ENCODE results near the gene DPY19L1.
"Not testable (repeated sequence)": the region's sequence is repeated elsewhere in the genome, so short reads cannot be mapped to it uniquely, and the experiment has no call there.

The DPY19L1 gene

DNA sequence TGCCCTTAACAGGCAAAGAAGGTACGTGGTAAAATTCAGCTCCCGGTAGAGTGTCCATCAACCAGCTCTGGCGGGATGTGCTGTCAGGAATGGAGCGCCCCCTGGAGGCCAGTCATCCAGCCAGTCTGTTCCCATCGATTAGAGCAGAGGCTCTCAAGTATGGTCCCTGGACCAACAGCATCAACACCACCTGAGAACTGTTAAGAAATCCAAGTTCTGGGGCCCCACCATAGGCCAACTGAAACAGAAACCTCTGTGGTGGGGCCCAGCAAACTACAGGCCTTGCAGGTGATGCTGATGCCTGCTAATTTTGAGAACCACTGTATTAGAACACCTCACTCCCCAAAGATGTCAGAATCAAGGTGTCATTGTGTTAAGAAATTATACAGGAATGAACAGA, 109.2 kb downstream of the DPY19L1 start:
- DNase-seq: peak in 49 of 56 donors; percentile 0 to 86 (median 51)

DNA sequence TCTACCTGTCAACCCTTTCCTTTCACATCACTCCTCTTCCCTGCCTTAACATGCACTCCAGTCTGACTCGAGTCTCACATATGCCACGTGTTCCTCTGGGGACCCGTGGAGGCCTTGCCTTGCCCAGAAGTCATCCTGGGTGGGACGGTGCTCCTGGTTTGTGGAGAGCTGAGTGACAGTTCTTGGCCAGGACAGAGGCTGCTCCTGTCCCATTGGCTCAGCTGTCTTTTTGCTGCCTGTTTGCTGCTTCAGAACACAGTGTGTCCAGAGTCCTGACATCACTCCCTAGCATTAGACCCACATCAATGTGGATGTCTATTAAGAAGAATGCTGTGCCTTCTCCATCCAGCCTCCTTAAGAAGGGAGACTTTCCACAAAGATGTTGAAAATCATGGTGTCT, 116.8 kb downstream of the DPY19L1 start:
- DNase-seq: not testable (repeated sequence)

DNA sequence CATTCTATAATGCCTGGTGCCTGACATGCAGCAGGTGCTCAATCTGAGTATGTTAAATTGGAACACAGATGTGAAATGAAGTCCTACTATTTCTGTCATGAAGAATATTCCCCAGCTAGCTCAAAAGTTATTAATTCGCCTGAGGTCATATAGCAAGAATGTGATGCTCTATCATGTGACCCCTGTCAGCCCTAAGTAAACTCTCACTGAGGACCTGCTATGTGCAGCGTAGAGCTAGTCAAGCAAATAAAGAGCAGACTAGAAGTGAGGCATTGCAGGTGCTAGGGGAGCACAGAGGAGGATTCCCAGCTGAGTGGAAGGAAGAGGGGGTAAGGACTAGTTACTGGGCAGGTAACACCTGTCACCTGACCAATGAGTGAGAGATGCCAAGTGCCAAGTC, 118.2 kb downstream of the DPY19L1 start:
- DNase-seq: not testable (repeated sequence)

DNA sequence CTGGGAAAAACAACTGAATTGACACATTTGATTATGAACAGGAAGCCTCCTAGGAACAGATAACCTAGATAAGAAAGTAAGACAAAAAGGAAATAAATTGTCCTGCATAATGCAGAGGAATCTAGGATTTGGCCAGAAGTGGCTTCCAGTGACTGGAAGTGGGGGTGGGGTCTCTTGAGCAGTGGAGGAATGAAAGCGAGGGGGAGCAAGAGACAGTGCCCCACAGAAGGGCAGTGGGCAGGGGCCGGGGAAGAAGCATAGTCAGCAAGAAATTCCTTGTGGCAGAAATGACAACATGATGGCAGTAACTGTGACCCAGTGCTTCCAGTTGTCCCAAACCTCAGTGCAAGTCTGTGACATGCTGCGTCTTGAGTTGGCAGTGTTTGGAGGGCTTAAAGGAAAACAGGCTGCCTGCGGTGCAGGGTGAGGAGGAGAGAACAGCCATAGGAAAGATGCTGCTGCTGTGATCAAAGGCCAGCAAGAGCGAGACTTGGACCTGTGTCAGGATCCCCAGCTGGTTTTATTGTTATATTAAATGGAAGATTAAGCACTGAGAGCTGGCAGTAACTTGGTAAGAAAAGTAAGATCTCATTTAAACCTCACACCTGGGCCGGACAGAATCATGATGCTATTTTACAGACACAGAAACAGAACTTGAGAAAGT, 119.0 kb downstream of the DPY19L1 start:
- DNase-seq: not testable (repeated sequence)

DNA sequence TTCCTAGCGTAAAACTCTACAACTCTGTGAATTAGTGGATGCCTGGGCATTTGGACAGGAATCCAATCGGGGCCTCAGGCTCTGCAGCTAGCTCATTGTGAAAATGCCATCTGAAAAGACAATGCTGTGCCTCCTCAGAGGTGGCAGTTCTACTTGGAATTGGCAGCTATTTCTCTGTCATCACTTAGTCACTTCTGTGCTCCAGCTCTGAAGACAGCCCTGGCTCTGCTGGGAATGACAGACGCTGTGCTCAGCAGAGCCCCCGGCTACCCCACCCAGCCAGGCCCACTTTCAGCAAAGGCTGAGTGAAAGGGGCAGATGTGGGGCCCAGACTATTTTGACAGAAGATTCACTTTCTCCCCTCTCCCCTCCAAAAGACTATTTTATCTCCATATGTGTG, 119.8 kb downstream of the DPY19L1 start:
- DNase-seq: not testable (repeated sequence)

DNA sequence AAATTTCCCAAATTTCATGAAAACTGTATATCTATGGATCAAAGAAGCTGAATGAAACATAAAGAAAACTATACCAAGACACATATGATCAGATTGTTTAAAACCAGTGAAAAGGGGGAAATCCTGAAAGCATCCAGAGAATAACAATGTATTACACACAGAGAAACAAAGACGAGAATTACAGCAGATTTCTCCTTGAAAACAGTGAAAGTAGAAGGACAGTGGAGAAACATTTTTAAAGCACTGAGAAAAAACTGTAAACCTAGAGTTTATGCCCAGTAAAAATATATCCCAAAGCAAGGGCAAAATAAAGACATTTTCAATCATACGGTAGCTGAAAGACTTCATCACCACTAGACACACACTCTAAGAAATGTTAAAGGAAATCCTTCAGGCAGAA, 121.0 kb downstream of the DPY19L1 start:
- no peak for DNase-seq

DNA sequence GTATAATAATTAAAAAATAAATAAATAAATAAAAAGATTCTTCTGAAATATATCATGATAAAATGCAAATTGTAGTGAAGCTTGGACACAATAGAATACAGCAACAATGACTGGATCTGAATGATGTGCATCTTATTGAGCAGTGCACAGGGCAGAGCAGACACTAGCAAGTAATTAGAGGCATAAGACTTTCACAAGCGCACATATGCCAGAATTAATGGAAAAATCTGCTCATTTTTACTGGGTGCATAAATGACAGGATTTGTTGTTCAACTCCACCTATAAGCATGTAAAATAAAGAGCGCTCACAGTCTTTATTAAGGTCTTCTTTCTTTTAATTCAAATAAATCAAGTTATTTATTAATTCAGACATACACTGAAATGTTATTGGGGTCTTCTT, 125.0 kb downstream of the DPY19L1 start:
- no peak for DNase-seq

DNA sequence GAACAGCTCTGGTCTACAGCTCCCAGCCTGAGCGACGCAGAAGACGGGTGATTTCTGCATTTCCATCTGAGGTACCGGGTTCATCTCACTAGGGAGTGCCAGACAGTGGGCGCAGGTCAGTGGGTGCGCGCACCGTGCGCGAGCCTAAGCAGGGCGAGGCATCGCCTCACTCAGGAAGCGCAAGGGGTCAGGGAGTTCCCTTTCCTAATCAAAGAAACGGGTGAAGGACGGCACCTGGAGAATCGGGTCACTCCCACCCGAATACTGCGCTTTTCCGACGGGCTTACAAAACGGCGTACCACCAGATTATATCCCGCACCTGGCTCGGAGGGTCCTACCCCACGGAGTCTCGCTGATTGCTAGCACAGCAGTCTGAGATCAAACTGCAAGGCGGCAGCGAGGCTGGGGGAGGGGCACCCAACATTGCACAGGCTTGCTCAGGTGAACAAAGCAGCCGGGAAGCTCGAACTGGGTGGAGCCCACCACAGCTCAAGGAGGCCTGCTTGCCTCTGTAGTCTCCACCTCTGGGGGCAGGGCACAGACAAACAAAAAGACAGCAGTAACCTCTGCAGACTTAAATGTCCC, 130.9 kb downstream of the DPY19L1 start:
- not testable (repeated sequence) for DNase-seq

DNA sequence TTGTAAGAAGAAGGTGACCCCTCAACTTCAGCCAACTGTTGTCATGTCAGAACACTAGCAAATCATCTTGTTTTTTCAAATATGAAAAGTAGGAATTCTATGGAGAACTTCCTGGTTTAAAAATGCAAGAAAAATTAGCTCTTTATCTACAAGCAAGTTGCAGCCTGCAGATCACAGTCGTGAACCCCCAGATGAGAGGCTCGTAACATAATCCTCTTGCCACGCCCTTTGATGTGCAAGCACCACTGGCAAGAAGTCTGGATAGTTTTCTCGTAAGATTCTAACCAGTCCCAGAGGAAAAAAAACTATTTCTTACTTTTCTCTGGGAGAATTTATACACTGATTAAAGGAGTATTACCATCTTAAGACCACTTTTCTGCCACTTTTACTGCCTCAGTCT, 132.3 kb downstream of the DPY19L1 start:
- DNase-seq: no peak

DNA sequence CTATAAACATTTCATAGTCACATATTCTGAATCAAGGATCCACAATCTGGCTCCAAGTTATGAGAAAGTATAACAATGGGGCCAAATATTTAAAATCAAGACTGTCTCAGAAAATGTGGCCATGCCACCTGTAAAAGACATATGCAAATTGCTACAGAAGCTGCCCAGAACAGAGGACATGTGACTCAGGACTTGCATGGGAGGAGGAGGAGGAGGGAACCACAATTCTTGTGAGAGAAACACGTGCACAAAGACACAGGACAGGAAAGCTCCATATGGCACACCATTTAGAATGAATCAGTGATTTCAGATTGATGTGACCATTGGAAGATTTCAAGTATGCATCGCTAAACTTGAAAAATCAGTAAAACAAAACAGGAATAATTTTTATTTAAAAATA, 133.4 kb downstream of the DPY19L1 start:
- not testable (repeated sequence) for DNase-seq

DNA sequence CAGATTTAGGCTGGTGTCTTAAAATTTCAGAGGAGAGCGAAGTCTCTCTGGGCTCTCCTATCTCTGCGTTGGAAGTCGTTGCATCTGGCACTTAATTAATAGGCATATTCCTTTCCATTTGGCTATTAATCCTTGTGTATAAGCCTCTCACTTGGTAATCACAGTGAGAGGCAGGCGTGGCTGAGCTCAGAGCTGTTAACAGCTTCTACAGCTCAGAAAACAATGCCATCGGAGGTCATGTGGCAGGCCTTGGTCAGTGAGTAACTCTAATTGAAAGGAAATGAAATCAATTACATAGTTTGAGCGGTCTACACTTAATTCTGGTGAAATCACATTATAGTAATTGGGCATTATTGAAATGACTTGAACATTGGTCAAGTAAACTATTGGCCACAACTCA, 135.1 kb downstream of the DPY19L1 start:
- DNase-seq: no peak

DNA sequence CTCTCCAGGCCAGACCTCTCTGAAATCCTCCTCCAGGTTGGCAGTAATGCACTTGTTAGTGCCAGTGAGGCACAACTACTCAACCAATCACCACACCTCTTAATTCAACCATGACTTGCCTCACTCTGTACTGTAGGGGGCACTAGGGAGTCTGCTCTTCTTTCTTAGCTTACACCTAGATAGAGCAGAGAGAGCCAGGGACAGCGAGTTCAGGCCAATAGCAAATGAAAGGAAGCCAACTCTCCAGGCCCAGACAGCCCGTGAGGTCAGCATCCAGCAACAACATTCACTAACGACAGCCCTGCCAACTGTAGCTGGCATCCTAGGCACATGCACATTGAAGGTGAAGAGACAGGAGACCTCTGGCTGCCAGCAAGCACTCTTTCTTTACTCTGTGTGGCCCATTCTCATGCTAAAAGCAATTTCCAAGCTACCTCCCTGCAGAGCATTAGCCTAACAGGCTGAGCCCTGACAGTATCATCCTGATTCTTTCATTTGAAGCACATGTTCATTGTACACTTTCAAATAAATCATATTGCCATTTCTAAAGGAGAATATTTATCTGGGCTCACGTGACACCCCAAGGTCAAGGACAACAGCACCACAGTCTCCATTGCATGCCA, 136.3 kb downstream of the DPY19L1 start:
- DNase-seq: no peak

DNA sequence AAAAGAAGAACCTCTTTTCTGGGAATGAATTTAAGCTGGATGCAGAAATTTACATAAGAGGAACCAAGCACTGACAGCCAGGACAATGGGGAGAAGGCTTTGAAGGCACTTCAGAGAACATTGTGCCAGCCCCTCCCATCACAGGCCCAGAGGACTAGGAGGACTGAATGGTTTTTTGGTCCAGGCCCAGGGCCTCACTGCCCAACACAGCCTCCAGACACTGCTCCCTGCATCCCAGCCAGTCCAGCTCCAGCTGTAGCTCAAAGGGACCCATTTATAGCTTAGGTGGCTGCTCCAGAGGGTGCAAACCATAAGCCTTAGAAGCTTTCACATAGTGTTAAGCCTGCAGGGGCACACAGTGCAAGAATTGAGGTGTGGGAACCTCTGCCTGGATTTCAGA, 142.1 kb downstream of the DPY19L1 start:
- DNase-seq: no peak

DNA sequence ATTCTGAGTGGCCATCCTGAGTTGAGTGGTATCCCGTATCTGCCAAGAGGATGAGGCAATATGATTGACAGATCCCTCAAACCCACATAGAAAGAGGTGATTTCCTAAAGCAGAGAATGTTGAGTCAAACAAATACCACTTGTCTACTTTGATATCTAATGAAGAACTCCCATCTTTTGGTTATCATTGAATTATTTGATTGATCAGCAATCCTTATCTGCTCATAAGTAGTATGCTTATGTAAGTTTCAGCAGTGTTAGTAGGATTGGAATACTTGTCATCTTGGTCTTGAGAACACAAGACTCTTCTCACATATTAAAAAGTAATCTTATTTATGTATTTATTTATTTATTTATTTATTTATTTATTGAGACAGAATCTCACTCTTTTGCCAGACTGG, 147.3 kb downstream of the DPY19L1 start:
- no peak for DNase-seq

DNA sequence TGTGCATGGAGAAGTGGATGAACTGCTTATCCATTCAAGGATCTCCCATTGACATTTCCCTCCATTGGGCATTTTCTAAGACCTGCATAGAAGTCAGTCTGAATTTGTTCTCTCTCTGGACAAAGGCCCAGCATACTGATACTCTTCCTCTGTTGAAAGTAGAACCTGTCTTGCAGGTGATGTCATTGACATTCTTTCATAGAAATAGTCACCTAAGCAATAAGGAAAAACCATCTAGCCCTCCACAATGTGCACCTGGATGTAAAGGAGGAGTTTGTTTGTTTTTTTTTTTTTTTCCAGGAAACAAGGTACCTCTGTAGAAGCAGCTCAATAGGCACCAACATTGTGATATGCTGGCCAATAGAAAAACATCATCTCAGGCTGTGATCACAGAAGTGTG, 150.4 kb downstream of the DPY19L1 start:
- no peak for DNase-seq

DNA sequence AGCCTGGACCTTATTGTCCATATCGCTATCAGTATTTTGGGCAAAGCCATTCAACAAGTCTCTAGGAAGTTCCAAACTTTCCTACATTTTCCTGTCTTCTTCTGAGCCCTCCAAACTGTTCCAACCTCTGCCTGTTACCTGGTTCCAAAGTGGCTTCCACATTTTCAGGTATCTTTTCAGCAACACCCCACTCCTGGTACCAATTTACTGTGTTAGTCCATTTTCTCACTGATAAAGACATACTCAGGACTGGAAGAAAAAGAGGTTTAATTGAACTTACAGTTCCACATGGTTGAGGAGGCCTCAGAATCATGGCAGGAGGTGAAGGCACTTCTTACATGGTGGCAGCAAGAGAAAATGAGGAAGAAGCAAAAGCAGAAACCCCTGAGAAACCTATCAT, 153.4 kb downstream of the DPY19L1 start:
- not testable (repeated sequence) for DNase-seq

DNA sequence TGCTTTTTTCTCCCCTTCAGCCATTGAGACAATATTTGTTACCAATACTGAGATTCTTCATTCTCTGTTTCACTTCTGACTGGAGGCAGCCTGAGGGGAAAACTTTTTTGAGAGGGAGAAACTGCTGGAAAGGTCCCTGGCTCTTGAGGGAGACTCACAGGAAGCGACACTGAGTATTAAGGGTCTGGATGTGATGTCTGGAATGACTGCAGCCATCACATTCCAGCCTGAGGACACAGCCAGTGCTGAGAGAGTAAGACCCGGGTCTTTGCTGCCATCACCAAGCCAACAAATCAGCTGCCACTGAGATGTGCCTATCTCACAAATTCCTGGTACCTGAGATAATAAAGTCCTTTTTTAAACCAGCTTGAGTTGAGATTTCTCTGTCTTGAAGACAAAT, 157.4 kb downstream of the DPY19L1 start:
- DNase-seq: no peak

DNA sequence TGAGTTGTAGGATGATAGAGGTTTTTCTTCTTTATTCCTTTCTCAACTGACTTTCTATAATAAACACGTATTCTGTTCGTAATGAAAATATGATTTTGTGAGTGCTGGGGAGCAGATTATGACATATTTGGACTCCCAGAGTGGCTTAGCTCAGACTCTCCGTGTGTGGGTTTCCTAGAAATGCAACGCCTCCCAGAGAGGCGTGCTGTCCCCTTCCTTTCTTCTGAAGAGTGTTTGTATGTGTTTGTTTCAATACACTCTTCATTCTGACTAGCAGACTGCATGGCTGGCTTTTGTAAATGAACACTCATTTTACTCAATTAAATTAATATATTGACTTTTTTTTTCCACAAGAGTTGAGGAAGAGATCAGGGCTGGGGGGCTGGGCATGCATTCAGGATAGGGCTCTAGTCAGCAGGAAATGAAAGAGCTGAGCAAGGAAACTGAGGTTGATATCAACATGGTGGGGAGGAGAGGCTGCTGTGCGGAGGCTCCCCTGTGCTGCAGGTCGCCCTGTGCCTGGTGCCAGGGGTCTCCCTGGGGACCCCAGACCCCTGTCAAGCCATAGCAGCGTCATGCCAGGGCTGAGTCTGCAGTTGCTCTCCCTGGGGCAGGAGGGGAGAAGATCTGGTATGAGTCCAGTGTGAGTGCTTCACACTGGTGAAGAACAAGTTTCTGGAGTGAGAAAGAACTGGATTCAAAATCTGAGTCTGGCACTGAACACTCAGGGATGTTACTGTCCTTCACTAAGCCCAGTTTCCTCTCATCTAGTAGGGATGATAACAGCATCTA, 158.1 kb downstream of the DPY19L1 start:
- DNase-seq: not testable (repeated sequence)
